ENCODE data around the gene ZNF501.

Gene ZNF501

DNA sequence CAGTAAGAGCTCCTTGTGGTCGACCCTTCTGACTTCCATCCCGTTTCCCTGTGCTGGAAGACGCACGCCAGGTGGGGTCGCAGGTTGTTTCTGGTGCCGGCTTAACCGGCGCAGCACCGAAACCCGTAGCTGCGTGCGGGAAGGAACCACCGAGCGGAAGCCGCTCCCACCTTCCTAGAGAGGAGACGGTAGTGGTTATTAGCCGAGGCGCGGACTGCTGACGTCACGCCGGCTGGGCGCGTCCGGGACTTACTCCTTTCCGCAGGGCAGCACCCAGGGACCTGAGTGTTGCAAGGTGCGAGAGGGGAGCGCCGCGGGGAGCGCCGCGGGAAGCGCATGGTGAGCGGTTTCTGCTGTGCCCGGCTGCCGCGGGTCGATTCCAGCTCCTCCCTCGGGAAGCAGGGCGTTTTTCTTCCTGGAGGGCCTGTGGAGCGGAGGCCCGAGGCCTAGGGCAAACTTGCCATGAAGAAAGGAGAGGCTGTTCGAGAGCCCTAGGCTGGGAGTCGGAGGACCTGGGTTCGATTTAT is at the start of gene ZNF501:
Gene ZNF501, plus strand, starts transcription at position 252 of the 527 bp plus-strand sequence. CDS start 4,787 bp downstream, outside the sequence.
- DNase-seq, result peak; percentile 84 to 93

DNA sequence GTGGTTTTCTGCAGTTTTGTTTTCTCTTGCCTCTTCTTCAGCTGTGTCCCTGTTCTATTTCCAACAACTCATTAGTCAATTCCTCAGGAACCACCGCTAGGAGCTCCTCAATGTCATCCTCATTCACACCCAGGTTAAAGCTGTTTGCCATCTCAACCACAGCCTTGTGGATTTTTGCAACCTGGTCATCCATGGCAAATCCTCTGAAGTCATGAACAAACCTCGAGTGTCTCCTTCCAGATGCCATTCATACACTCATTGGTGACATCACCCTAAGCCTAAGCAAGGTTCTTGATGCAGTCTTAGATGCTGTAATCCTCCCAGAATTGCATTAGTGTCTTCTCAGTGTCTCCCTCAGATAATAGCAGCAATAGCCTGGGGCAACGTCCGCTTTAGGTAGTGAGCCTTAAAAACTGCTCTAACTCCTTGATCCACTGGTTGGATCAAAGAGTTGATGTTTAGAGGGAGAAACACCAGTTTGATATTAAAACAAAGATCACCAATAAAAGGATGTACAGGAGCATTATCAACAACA is 48.4 kb upstream of the ZNF501 start:
- DNase-seq, result no peak

DNA sequence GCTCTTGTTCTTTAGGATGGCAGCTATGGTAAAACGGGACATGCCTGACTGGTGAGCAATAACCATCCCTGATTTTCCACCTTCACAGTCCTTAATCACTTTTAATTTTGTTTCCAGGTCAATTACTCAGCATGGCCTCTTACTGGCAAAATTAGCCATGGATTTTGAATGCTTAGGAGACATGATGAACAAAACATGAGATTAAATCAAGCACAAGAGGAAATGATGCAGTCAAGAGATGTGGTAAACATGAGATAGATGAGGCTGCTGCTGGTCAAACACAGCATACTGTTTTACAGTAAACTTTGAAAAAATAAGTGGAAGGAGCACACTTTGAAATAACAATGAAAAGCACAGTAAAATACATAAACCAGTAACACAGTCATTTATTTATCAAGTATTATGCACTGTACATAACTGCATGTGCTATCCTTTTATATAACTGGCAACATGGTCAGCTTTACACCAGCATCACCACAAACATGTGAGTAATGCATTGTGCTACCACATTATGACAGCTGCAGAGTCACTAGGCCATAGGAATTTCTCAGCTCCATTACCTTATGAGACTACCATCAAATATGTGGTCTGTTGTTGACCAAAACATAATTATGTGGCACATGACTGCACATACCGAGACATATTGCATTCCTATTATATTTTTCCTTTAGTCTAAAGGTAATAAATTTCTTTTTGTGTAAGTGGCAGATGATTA is 47.1 kb upstream of the ZNF501 start:
- DNase-seq, result no peak

DNA sequence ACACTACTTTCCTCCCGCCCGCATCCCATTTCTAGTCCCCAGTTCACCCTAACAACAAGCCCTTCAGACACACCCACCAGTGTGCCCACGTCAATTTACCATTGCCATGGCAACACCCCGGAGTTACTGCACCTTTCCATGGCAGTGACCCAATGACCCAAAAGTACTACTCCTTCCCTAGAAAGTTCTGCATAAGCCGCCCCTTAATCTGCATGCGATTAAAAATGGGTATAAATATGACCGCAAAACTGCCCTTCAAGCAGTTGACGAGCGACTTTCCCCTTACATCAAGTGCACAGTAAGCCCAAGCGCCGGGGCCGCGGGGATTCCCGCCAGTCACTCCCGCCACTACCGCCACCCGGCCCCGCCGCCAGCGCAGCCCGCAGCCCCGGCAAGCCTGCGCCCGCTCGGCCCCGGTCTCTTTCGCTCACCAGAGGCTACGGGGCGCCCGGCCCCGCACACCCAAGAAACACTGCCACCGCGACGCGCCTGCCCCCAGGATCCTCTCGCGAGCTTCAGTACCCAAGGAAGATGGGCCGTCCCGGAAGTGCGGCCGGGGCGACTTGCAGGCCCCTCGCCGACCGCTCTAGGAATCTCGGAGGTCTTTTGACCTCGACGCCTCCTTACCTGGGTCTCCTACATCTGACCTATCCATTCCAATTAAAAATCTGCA is 44.2 kb upstream of the ZNF501 start:
- DNase-seq, result peak; percentile 57 to 80

DNA sequence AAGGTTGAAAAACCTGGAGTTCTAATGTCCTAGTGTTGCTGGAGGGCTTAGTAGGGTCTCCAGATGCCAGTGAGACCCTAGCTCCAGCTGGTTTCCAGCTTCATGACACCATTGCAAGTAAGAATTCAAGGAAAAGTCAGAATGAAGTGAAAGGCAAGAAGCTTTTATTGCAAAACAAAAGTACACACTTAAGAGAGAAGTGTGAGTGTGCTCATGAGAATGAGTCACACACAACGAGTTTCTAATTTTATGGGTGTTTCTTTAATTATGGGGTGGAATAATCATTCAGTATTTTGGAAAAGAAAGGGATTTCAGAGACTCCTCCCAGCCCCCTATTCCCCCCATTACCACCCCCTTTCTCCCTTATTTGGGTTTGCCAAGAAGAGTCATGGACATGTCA is 41.5 kb upstream of the ZNF501 start:
- DNase-seq, result no peak

DNA sequence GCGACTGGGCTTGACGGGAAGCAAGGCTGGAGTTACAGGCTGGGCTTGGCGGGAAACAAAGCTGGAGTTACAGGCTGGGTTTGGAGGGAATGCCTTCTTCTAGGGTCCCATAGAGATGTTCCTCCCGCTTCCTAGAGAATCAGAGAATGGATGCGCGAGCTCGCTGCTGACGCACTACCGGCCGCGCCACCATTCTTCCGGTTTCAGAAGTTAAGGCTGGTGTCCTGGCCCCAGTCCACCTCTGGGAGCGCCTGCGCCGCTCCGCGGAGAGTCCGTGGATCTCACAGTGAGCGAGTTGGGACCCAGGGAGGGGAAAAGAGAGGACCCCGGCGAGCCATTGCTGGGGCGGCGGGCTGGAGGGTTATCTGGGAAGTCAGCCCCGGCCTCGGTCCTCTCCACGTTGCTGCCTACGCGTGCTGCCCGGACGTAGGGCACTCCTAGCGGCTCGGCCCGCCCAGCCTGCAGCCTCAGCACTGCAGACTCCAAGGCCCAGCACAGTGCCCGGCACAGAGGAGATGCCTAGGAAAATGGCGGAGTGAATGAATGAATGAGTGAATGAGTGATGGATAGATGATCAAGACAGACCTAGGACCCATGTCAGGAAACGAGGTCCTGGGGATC is 16.9 kb upstream of the ZNF501 start, which contains the start of gene ZNF502:
Gene ZNF502, plus strand, starts transcription at position 206 of the 621 bp plus-strand sequence. CDS start 7,602 bp downstream, outside the sequence.
- DNase-seq, result peak; percentile 71 to 87

DNA sequence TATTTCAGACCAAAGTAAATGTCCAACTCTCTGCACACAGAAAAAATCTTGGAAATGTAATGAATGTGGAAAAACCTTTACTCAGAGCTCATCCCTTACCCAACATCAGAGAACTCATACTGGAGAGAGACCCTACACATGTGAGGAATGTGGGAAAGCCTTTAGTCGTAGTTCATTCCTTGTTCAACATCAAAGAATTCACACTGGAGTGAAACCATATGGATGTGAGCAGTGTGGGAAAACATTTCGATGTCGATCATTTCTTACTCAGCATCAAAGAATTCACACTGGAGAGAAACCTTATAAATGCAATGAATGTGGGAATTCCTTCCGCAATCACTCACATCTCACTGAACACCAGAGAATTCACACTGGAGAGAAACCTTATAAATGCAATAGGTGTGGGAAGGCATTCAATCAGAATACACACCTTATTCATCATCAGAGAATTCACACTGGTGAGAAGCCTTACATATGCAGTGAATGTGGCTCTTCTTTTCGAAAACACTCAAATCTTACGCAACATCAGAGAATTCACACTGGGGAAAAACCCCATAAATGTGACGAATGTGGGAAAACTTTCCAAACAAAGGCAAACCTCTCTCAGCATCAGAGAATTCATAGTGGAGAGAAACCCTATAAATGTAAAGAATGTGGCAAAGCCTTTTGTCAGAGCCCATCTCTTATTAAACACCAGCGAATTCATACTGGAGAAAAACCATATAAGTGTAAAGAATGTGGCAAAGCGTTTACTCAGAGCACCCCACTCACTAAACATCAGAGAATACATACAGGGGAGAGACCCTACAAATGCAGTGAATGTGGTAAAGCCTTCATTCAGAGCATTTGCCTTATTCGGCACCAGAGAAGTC is 8.0 kb upstream of the ZNF501 start:
- no peak for DNase-seq

DNA sequence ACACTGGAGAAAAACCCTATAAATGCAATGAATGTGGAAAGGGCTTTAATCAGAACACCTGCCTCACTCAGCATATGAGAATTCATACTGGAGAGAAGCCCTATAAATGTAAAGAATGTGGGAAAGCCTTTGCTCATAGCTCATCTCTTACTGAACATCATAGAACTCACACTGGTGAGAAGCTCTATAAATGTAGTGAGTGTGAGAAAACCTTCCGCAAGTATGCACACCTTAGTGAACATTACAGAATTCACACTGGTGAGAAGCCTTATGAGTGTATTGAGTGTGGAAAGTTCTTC is 7.4 kb upstream of the ZNF501 start:
- DNase-seq, result no peak

DNA sequence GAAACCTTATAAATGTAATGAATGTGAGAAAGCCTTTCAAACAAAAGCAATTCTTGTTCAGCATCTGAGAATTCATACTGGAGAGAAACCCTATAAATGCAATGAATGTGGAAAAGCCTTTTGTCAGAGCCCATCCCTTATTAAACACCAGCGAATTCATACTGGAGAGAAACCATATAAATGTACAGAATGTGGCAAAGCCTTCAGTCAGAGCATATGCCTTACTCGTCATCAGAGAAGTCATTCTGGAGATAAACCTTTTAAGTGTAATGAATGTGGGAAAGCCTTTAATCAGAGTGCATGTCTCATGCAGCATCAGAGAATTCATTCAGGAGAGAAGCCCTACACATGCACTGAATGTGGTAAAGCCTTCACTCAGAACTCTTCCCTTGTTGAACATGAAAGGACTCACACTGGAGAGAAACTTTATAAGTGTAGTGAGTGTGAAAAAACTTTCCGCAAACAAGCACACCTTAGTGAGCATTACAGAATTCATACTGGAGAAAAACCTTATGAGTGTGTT is 5.3 kb downstream of the ZNF501 start:
- DNase-seq, result no peak

DNA sequence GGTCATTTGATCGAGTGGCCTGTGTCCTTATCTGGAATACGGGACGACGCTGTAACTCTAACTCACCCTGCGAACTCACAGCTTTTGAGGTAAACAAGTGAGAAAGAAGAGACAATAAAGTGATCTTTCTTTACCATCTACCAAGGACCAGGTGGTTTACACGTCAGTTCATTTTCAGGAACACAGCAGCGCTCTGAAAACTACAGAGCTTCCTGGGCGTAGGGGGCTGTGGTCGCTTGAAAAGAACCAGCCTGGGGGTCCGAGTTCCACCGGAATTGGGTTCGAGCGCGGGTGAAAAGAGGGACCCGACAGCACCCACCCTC is 31.6 kb downstream of the ZNF501 start:
- DNase-seq, result no peak

DNA sequence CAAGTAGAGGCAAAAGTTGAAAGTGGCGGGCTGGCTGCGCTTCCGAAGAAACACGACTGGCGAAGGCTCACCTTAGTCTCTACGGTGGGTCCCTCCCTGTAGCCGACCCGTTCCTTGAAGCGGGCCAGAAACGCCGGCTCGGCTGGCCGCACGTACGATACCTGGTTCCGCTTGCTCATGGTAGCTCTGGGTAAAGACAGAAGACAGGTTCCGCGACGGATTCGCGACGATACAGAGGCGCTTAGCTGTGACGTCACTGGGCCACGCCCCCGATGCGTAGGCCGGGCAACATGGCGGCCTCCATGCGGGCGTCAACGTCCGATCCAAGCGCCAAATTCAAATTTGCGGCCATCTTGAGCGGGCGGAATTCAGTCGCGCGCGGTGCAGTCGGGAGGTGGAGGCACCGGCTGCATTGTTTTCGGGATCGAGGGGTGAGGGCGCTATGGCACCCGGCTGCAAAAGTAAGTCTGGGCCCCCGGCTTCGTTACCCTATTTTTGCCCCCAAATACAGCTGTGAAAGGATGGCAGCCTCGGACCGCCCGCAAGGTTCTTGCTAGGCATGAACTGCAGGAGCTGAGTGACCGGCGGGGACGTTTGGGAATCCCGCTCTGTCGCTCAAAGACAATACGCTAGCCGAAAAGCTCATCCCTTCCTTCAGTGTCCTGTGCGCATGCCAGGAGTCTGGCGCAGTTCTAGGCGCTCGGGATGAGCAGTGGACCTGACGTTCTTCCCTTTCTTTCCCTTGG is 32.2 kb downstream of the ZNF501 start, which contains the start of the genes KIAA1143 and KIF15:
Gene KIAA1143, minus strand, starts transcription at position 196 of the 746 bp plus-strand sequence. Its CDS starts 17 bp downstream, at position 179.
Gene KIF15, plus strand, starts transcription at position 371 of the 746 bp plus-strand sequence. Its CDS starts 72 bp downstream, at position 443.
- peak; percentile 95 to 96 for DNase-seq

DNA sequence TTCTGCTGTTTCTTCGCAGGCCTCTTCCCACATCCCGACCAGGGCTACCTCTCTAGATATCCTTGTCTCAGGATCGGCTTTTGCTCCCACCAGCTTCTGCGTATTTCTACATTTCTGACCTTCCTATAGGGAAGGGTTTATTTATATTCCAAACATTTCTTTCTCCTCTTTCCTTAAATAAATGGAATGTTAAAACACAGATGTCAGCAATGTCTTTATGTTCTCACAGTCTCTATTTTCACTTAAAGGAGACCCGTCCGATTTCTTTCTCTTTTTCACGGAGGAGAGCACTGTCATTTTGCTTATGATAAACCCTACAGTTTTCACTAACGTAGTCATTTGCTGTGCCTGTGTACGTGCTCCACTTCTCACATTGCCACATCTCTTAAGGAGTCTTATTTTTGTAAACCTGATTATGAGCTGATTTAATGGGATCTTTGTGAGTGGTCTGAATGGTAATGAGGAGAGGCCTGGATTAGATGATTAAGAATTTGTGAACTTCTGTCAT is 32.8 kb downstream of the ZNF501 start:
- no peak for DNase-seq

DNA sequence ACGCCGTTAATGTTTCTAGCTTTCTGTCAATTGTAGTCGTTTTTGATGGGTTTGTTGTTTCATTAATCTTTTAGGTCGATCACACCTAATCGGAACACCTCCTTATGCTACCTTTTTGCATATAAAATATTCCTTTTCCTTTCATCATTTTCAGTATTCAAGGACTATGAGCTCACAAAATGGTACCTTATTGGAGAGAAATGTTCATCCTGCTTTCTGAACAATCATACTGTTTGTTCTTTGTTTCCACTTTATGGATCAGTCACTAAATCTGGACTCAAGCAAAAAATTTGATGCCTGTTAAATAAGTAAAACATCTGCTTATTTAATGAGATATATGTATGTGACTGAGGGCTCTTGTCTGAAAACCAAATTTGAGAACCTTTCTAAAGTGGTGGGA is 33.3 kb downstream of the ZNF501 start:
- no peak for DNase-seq

DNA sequence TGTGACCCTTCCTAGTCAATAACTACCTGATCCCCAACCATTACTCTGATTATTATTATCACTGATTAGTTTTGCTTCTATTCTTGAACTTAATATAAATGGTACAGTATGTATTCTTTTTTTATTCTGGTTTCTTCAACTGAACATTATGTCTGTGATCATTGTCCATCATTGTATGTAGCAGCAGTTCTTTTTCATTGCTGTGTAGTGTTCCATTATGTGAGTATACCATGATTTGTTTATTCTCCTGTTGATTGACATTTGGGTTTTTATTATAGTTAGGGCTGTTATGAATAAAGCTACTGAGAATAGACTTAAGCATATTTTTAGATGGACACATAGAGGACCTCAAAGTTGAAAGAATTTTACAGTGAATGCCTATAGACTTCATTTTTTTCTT is 34.8 kb downstream of the ZNF501 start:
- no peak for DNase-seq

DNA sequence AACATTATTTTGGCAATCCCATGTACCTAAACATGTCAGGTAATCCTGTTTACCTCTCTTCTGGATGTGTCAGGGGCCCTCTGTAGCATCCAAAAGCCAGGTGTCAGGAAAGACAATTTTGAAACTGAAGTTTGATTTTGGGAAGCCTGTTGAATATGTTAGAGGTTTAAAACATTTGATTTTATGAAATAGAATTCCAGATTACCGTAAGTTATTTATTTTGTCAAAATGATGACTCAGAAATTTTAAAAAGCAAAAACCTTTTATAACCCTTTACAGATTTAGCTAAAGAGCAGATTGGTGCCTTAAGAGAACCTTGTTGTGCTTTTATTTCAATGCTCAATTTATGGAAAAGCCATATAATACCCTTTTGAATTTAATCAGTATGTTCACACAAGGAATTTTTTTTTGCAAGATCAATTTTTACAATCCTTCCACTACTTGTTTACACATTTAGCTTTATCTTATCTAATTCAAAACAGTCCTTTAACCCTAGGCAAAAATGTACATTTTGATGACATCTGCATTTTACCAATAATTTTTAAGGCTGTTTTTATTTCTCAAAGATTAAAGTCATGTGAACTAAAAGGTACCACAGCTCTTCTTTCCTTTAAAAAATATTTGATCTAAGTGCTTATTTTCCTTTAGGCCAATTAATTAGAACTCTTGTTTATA is 42.1 kb downstream of the ZNF501 start:
- no peak for DNase-seq

DNA sequence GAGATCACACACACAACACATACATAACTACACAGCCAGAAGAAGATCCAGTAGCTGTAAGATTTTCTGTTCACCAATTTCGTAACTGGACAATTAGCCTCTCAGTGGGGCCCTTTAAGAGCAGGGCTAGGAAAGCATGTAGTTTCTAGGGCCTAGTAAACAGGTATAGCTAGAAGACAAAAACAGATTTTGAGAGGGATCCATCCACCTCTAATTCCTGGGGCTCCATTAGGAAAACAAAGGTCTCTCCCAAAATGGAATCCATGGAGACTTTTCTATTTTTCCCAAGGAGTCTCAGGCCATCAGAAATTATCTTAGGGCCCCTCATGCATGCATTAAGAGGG is 42.6 kb downstream of the ZNF501 start:
- DNase-seq, result no peak

DNA sequence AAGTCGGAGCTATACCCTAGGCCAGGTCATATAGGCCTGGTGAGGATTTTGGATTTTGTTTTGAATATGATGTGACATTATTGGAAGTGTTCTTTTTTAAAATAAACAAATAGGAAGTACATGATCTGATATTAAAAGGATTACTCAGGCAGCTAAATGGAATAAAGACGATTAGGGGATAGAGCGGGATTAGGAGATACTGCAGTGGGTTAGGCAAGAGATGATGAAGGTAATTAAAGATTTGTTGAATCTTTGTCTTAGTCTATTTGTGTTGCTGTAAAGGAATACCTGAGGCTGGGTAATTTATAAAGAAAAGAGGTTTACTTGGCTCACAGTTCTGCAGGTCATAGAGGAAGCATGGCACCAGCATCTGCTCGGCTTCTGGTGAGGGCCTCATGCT is 53.5 kb downstream of the ZNF501 start:
- no peak for DNase-seq

All from NCI-H2081 (cell line).